Measurements from ENCODE around the gene DAB2.

DAB2 gene

DNA sequence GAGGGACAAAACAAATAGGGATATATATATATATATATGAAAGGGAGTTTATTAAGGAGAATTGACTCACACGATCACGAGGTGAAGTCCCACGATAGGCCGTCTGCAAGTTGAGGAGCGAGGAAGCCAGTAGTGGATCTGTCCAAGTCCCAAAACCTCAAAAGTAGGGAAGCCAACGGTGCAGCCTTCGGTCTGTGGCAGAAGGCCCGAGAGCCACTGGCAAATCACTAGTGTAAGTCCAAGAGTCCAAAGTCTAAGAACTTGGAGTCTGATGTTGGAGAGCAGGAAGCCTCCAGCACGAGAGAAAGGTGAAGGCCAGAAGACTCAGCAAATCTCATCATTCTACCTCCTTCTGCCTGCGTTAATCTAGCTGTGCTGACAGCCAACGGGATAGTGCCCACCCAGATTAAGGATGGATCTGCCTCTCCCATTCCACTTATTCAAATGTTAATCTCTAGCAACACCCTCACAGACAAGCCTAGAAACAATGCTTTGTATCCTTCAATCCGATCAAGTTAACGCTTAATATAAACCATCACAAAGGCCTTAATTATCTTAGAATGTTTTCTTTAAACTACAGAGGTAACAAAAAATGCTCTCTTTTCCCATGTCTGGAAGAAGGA, 23.8 kb upstream of the DAB2 start:
- in situ Hi-C loops (cut with HindIII; ENCODE audit: low sequenced_read_pairs): no loop called here

DNA sequence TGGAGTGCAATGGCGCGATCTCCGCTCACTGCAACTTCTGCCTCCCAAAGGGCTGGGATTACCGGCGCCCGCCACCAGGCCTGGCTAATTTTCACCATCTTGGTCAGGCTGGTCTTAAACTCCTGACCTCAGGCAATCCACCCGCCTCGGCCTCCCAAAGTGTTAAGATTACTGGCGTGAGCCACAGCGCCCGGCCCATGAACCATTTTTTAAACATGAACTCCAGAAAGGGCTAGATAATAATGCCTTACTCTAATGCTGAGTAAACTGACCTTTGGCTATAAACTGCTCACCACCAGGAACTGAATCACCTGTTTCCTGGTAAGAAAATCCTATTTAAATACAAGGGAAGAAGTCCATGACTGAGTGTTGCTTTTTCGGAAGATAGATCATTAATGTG, 23.2 kb upstream of the DAB2 start:
- in situ Hi-C loops (cut with HindIII; ENCODE audit: low sequenced_read_pairs): no loop called here

DNA sequence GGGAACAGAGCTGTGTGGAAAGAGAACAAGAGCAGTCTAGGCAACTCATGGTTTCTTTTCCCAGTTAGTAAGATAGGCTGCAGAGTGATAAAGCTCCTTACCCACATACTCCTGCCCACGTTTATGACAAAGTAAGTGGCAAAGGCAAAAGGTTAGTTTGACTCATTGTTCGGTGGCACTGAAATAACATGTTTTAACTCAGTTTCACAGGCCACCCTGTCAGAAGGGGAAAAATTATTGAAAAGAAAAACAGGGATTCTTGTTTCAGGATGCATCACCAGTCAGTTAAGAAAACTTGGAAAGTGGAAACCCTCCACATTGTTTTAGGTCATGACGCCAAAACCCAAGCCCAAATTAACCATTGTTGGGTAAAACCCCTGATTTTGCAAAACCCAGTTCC, 22.3 kb upstream of the DAB2 start:
- in situ Hi-C loops (cut with HindIII; ENCODE audit: low sequenced_read_pairs): no loop called here

DNA sequence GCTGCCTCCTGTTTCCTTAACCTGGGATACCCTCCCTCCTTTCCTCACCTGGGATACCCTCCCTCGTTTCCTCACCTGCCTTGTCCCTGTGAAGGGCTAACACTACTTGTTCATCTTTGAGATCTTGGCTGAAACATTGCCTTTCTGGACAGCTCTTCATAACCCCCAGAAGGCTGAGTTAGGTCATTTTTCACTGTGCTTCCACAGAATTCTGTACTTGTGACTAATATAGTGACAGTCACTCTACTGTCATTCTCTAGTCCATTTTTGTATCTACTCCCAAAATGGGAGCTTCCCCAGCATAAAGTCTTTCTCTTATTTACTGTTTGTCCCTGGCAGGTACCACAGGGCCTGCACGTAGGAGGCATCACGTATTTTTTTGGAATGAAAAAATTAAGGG, 21.5 kb upstream of the DAB2 start:
- in situ Hi-C loops (cut with HindIII; ENCODE audit: low sequenced_read_pairs): no loop called here

DNA sequence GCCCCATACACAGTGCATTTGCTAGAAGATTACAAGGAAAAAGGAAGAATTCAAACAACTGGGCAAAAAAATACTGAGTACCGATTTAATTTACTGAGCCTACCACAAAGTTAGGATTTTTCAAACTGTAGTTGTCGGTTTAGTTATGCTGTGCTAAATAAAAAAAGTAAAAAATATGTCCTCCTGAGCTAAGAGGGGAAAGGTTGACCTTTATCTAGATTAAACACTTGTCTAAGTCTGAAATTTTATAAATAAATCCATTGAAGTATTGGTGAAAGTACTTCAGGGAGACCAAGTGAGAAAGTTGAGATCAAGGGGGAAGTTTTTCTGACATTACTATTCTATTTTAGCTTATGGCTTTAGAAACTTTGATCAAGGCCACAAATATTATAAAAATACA, 19.1 kb upstream of the DAB2 start:
- in situ Hi-C loops (cut with HindIII; ENCODE audit: low sequenced_read_pairs): no loop called here

DNA sequence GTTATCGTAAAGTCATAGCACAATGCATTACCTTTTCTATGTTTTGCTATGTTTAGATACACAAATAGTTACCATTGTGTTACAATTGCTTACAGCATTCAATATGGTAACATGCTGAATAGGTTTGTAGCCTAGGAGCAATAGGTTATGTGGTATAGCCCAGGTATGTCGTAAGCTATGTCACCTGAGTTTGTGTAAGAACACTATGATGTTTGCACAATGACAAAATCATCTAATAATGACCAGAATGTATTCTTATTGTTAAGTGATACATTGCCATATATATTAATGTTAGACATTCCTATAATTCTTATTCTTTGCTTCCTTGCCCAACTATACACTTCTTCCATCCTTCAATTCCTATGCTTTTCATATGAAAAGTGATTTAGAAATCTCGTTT, 18.2 kb upstream of the DAB2 start:
- in situ Hi-C loops (cut with HindIII; ENCODE audit: low sequenced_read_pairs): no loop called here

DNA sequence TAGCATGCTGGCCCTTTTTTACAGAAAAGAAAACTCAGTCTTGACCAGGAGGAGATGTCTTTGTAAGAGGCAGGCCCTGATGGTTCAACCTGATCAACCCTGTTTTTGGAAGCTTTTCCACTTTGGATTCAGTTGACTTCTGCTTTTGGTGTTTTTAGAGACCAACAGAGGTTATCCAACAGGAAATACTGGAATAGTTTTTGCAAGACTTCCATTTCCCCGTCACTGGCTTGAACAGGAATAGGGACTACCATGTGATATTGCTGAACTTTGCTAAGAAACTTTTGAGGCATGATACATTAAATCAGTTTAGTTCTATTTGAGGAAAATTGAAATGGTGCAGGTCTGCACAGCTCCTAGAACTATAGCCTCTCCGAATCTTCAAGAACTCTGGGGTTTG, 17.1 kb upstream of the DAB2 start:
- in situ Hi-C loops (cut with HindIII; ENCODE audit: low sequenced_read_pairs): no loop called here

DNA sequence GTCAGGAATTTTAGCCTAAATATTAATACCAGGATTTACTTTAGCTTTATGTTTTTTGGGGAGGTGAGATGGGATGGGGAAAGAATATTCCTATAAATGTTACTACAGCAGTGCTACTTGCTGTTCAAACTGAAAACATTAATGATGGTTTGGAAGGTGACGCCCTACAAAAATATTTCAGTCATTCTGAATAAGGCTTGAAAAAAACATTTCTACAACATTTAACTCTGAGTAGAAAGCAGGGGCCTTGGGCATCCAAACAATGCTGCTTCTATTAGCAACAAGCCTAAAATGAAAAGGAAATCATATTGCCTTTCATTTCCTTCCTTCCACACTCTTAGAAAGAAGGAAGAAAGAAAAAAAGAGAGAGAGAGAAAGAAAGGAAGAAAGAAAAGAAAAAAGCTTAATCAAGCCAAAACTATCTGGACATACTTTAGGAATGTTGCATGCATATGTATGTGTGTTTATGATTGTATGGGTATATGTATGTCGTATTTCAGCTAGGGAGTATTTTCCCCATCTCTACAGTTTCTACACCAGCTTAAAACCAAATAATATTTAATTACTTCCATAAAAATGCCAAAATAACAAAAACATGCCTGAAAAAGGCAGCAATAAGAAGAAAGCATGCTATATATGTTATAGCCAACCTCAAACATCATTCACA, 16.3 kb upstream of the DAB2 start:
- in situ Hi-C loops (cut with HindIII; ENCODE audit: low sequenced_read_pairs): no loop called here

DNA sequence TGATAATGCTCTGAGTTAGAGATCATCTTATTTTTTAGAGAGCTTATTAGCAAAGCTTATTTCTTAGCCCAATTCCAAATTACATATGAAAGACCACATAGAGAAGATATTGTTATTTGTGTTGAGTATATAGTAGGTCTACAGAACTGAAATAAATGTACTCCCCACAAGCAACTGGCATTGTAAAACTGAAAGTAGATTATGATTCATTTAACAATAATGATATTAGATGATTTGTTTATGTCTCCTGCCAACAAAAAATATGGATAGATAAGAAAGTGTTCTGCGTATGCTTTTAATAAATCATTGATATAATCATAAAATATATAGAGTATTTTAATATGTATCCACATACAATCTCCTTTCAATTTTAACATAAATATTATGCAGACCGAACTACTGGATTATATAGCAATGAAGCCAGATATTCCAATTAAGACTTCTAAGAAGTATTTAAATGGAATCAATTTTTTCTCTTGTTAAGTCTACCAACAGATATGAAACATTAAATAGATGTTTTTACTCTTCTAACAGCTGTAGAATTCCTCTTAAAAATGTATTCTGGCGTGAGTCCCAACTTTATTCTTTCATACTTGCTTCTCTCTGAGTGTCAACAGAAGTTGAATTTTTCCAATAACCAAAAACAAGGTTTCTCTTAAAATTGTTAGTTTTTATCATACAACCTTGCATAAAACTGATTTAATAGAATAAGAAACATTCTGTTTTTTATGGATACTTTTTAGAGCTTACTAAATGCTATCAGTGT, 15.6 kb upstream of the DAB2 start:
- in situ Hi-C loops (cut with HindIII; ENCODE audit: low sequenced_read_pairs): no loop called here

DNA sequence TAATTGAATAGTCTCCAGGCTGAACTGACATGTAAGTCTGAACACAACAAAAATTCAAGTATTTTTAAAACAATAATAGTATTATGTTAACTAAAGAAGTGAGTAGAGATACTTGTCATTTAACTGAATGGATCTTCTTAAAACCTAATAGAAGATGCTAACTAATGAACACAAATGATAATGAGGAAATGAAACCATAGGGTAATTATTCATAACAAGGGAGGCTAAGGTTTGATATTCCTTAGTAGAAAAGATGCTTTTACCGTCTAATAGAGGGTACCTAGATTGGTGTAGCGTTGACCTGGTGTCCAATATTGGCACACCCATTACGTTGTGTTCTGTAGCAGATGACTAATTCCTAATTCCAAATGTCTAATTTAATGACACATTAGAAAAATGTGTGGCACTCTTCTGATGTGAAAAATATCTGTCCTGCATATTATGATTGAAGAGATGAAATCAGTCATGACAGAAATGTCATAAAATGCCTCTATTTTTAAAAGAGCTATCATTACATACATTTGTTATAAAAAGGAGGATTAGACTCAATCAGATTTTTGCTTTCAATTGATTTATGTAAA, 14.9 kb upstream of the DAB2 start:
- in situ Hi-C loops (cut with HindIII; ENCODE audit: low sequenced_read_pairs): no loop called here

DNA sequence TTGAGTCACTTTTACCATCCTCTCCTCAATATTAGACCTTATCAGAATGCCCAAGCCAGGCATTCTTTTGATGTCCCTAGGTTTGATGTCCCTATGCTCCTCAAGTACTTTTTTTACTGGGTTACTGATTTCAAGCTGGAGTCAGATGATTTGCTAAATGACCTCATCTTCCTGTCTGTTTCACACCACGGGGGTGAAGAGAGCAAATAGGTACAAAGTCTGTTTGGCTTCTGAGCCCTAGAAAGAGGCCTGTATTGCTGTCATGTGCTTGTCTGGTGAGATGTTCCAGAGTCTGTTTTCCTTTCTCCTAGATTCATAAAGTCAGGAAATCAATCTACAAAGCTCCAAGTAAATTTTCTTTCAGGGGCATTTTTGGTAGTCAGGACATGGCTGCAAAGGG, 12.7 kb upstream of the DAB2 start:
- in situ Hi-C loops (cut with HindIII; ENCODE audit: low sequenced_read_pairs): no loop called here

DNA sequence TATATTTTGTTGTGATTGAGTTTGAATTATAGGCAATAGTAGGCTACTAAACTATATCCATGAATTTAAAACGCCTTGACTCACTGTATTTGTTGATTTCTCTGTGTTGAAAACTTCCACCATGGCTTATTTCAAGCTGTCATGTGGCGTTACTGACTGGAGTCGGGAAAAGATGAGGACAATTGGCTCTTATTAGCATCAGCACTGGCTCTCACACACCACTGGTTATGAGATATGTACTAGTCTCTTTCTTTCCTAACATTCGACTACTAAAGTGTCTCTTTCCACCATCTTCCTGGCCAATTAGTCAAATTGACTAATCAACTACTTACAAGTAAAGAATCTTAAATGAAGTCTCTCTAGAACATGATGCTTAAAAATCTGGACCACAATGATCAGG, 9.1 kb upstream of the DAB2 start:
- in situ Hi-C loops (cut with HindIII; ENCODE audit: low sequenced_read_pairs): no loop called here

DNA sequence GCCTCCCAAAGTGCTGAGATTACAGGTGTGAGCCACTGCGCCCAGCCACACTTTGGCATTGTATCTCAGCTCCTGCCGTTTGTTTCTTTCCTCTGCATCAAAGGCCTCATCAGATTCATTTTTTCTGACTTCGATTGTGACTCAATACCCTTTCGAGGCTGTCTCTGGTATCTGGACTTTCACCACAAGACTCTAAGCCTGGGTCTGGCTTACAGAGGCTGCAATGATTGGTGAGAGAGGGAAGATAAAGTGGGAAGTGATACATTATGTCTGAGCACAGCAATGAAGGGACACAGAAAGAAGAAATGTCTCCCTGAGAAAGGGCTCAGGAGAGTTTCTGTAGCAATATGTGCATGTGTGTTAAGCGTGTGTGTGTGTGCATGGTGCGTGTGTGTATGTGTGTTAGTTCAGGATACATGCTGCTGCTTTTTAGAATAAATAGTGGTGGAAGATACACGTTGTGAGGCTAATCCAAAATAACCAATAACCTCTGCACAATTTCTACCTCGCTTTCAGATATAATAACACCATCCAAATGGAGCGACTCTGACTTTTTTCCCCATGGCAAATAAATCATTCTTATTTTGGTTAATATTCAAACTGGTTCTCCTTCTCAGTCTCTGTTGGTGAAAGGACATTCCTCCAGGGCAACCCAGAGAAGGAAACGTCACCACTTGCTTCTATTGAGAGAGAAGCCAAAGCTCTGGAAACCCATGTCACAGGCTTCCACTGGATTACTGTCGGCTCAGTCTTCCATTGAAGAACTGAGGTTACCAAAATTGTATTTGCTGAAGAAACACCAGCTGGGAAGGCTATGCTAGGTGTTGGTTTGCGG, 8.1 kb upstream of the DAB2 start:
- in situ Hi-C loops (cut with HindIII; ENCODE audit: low sequenced_read_pairs): no loop called here

DNA sequence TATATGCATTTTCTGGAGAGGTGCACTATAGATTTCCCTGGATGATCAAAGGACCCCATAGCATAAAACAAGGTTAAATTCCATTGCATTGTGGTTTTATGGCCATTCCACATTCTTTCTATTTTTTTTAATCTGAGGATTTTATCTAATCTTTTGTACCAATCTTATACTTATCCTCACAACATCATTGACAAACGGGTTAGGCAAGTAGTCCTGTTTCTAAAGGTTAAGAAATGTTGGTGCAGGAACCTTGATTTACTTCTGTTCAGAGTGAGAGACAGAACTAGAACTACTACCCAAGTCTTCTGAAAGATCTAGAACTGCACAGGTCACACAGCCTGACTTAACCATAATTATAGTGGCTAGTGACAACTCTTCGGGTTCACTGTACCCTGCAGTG, 5.7 kb upstream of the DAB2 start:
- in situ Hi-C loops (cut with HindIII; ENCODE audit: low sequenced_read_pairs): no loop called here

DNA sequence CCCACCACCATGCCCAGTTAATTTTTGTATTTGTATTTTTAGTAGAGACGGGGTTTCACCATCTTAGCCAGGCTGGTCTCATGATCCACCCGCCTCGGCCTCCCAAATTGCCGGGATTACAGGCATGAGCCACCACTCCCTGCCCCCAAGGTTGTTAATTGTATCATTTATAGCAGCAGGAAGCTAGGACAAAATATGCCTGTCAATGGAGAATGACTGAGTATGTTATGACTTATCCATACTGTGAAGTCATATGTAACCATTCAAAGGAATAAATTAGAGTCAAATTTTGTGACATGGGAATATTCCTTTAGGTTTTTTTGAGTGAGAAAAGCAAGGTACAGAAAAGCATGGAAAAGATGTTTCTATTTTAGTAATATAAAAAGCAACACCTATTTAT, 3.9 kb upstream of the DAB2 start:
- in situ Hi-C loops (cut with HindIII; ENCODE audit: low sequenced_read_pairs): no loop called here

DNA sequence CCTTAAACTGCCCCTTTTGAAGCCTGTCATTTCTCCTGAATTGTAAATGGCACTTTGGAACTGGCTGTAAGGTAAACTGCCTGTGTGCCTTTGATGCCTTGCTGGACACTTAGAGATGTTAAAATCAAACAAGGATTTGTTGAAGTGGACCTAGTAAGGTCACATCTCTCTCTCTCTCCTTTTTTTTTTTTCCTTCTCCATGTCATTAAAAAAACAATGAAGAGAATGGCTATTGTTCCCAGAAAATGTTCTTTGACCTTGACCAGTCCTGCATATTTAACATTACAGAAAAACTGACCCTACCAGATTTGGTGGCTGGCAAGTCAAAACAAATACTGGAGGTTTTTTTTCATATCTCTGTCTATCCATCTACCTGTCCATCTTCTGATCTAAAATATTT, 2.9 kb upstream of the DAB2 start:
- in situ Hi-C loops (cut with HindIII; ENCODE audit: low sequenced_read_pairs): no loop called here

DNA sequence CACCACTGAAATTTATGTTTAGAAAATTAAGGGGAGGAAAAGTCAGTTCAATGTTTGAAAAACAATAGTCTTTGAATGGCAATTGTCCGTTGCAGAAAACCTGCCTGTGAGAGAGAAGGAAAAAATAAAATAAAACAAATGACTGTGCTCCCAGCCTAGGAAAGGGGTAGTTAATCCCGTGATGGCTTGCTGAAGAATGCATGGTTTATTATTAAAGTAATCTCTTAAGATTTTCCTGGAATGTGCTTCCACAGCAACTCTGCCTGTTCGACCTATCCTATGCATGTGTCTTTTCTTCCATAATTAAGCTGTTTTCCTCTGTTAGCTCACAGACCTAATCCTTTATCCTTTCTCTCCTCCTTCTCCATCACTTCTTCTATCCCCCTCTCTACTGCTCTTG, 2.4 kb upstream of the DAB2 start:
- in situ Hi-C loops (cut with HindIII; ENCODE audit: low sequenced_read_pairs): no loop called here

DNA sequence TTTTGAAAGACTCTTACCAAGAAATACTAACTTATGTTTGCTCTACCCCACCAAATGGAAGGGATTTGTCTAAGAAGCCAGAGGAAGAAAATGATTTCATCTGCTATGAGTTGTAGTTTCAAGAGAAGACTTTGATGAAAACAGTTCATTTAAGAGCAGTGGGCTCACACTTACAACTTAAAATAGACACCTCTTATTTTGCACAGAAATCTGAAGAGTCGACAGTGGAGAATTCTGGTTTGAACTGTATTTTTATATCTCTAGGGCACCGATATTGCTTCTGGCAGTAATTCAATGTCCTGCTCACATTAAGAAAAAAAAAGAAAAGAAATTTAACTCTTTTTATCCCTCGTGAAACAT, 1.9 kb upstream of the DAB2 start:
- in situ Hi-C loops (cut with HindIII; ENCODE audit: low sequenced_read_pairs): no loop called here

DNA sequence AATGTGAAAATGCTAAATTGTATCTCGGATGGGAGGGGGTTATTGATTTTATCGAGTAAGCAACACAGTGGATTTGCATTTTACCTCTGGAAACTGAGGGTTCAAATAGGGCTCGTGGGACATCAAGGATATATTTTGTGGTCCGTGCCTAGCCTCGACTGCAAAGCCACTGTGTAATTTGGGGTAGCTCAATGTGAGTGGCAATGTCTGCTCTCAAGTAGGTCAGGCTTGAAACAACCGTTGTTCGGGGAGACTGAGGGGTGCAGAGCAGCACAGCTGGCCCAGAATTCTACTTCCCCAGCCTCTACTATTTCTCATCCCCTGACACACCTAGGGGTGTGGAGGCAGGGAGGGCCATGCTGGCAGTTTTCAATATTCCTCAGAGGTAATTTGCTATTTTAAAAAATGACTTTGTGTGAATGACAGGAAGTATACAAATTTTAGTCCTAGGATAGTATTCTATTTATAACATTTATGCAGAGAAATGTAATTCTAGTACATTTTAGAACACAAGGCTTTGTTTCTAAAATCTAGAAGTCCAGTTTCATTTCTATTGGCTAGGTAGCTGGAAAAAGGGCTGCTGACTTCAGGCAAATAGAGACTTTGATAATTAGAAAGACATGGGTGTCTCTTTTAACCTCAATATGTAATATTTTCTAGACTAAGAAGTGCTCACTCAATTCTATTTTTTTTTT, 1.4 kb upstream of the DAB2 start:
- in situ Hi-C loops (cut with HindIII; ENCODE audit: low sequenced_read_pairs): no loop called here

DNA sequence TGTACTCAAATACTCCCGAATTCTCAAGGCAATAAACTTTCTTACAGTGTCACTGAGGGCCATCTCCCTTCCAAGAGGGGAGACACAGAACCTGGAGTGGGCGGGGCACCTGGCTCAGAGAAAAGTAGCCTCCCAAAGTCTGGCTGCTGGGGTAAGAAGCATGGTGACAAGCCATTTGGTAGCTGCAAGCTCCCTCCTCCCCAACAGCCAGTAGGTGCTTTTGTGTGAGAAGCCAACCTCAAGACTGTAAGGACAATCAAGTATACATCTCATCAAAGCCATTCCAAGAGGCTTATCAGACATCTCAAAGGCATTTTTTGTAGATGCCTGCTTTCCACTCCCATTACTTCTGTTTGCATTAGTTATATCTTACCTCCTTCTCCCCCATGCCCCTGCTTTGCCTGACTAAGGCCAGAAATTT, 1.4 kb downstream of the DAB2 start:
- in situ Hi-C loops (cut with HindIII; ENCODE audit: low sequenced_read_pairs): no loop called here
